Erythroblast (primary cell): ENCODE data around the gene GSTM3.

Experiments
- GATA1 ChIP-seq: IDR thresholded peaks from 2 replicates; pipeline ENCODE4 v1.6.1; 2011; ENCODE audit warnings: low read depth, mild to moderate bottlenecking, control low read depth, low read length, moderate library complexity
- POLR2A ChIP-seq: IDR thresholded peaks from 2 replicates; pipeline ENCODE4 v1.6.1; 2011; ENCODE audit warnings: mild to moderate bottlenecking, low read length

DNA sequence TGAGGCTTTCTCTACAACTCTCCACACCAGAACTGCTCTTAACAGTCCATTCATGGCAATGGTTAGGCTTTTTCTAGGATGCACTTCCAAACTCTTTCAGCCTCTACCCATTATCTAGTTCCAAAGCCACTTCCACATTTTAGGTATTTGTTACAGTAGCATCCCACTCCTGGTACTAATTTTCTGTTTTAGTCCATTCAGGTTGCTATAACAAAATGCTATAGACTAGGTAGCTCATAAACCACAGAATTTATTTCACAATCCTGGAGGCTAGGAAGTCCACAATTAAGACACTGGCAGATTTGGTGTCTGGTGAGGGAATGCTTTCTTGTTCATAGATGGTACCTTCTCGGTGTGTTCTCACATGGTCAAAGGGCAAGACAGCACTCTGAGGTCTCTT, 40.1 kb upstream of the GSTM3 start:
- TF ChIP-seq POLR2A = no peak
- TF ChIP-seq GATA1 = no peak
